Heart left ventricle (tissue), 16 donors: ENCODE measurements around the gene ARFGAP2. TPM values are rescaled to one million over a fixed set of nuclear protein-coding genes. Genes with fewer than 3 reads are reported as not detected.

Source experiments
- ATAC-seq, 4 donors: fragments of 200-7000 bp; cut with Tn5 transposase; one replicate each; pipeline ENCODE4 v1.9.1; 2020 to 2022; ENCODE audit warnings: moderate library complexity in 4 of 4, mild to moderate bottlenecking in 3 of 4, moderate number of reproducible peaks in 1 of 4
- DNase-seq, 5 donors: peaks; one replicate each; pipeline ENCODE4 v3.0.0-alpha.2; 2020
- H3K27ac ChIP-seq, 12 donors: fragments of 200-600 bp; sonication (generic) in 4 of 12; one replicate each; pipeline versions ENCODE4 v1.5.0 to v1.8.0; 2016 to 2022; ENCODE audit warnings: mild to moderate bottlenecking in 2 of 12
- H3K27me3 ChIP-seq, 9 donors: fragments of 200-600 bp; sonication (generic) in 2 of 9; one replicate each; pipeline versions ENCODE4 v1.5.1 to v1.8.0; 2016 to 2022; ENCODE audit warnings: mild to moderate bottlenecking in 3 of 9
- H3K36me3 ChIP-seq, 9 donors: fragments of 200-600 bp; sonication (generic) in 2 of 9; one replicate each; pipeline versions ENCODE4 v1.5.0 to v1.8.0; 2018 to 2022; ENCODE audit warnings: mild to moderate bottlenecking in 2 of 9
- H3K4me1 ChIP-seq, 12 donors: fragments of 200-600 bp; sonication (generic) in 4 of 12; one replicate each; pipeline versions ENCODE4 v1.5.0 to v1.8.0; 2016 to 2022; ENCODE audit warnings: mild to moderate bottlenecking in 3 of 12
- H3K4me3 ChIP-seq, 12 donors: fragments of 200-600 bp; sonication (generic) in 4 of 12; one replicate each; pipeline versions ENCODE4 v1.5.0 to v1.8.0; 2017 to 2022; ENCODE audit warnings: mild to moderate bottlenecking in 9 of 12, moderate library complexity in 4 of 12
- H3K9me3 ChIP-seq, 12 donors: fragments of 200-600 bp; sonication (generic) in 4 of 12; one replicate each; pipeline versions ENCODE4 v1.5.0 to v1.8.0; 2016 to 2022; ENCODE audit warnings: mild to moderate bottlenecking in 1 of 12
- CTCF ChIP-seq, 12 donors: fragments of 200-600 bp; sonication (generic) in 4 of 12; IDR thresholded peaks; one replicate each; pipeline versions ENCODE4 v1.5.0 to v1.8.0; 2018 to 2022; ENCODE audit warnings: antibody characterized with exemption in 12 of 12, mild to moderate bottlenecking in 5 of 12
- POLR2A ChIP-seq, 2 donors: fragments of 450-650 bp; IDR thresholded peaks; one replicate each; pipeline ENCODE4 v1.6.1; 2017; ENCODE audit warnings: antibody characterized with exemption in 2 of 2, mild to moderate bottlenecking in 2 of 2, moderate library complexity in 2 of 2
- WGBS, 4 donors: extraction: QIAGEN DNeasy Blood & Tissue Kit in 2 of 4; methylation state at CpG; one replicate each; pipeline versions ENCODE4 v1.1.5 to v1.1.7; 2013 to 2018; 5-methylcytosine and 5-hydroxymethylcytosine counted together
- intact Hi-C, 10 donors: fragments of 100-400 bp; cut with DNase I; formaldehyde crosslinking; loops; one replicate each; pipeline versions ENCODE4 v1.11.1 to v1.14.2; 2022
- polyA plus RNA-seq, 2 donors: library from polyadenylated mRNA; stranded (reverse); fragments of 200-250 nt; gene quantifications; one replicate each; pipeline ENCODE4 v1.2.3, GENCODE V29; 2013
- total RNA-seq, 9 donors: library from RNA; depleted of rRNA in 2 of 9; stranded (reverse); fragments of >200 nt in 2 of 9; fragmentation: NEBNext Ultra II Directional in 3 of 9; extraction: Animal tissue kit (Norgen Biotek cat#: 25700) in 3 of 9; gene quantifications; one replicate each; pipeline versions ENCODE4 v1.1.0 to v1.2.4, GENCODE V29; 2016 to 2023
- donor health status: ischemic (EF 13 %, LVEDD 7.1; RV severe dilation, severe dysfunction).
- donor health status: healthy with polysubstance abuse.
- donor health status: DM: no; HTN: yes; CAD: no.
- donor health status: DM: no; HTN: no; CAD: no.
- donor health status: ischemic (EF 25% LVEDD 6.9; RV normal size, moderate dysfunction).
- donor health status: ischemic (EF 25% LVEDD 5.7; RV mildly dilated, moderate dysfunction).
- donor health status: healthy.
- donor health status: DM: yes; HTN: yes; CAD: no.
- donor health status: ischemic (EF 35%, LVEDD 5.7; RV mildly dilated, moderate dysfunction).
- donor health status: nonischemic (EF 11% LVEDD 7.7; RV severe dilation, severe dysfunction).
- donor health status: DM: yes; HTN: yes; CAD: no.
- donor health status: PGD.
- donor health status: ischemic (EF 29% LVEDD 5.4; RV normal size, mild dysfunction).
- donor health status: nonischemic (EF 23%, LVEDD 6.1; RV moderate dilation, normal function).

Gene ARFGAP2
- total and polyA plus RNA-seq, 11 donors = 47.5 to 96.1 (median 61.3) TPM

GRCh38 chr11:47220401-47220821 lies 43.7 kb upstream of the ARFGAP2 start:
- H3K27ac ChIP-seq = peak overlapping the region in 4 of 12 donors; percentile 15 to 56 (median 46)
- WGBS, 4 donors = 42 to 61% (median 53%) methylated on average over 1 of the region's 1 CpG
- no peaks in the 10 kb centered on the region for H3K9me3 ChIP-seq
- TF ChIP-seq POLR2A (IDR thresholded peaks at IDR 0.05) = no peak
- no peak for TF ChIP-seq CTCF (IDR thresholded peaks at IDR 0.05)
- no peaks in the 10 kb centered on the region for H3K27me3 ChIP-seq
- H3K4me3 ChIP-seq = no peak overlapping the region
- peak in 1 of 5 donors; percentile 6 for DNase-seq
- H3K4me1 ChIP-seq = peaks cover 3 to 53% (median 16%) of the 10 kb centered on the region in 12 donors
- intact Hi-C loops = no loop called here
- ATAC-seq = peak in 2 of 4 donors; percentile 39 to 48
- H3K36me3 ChIP-seq = peaks cover 0 to 79% (median 45%) of the 10 kb centered on the region in 9 donors

GRCh38 chr11:47216121-47216798 lies 39.6 kb upstream of the ARFGAP2 start:
- Histone ChIP-seq H3K4me3 (peak overlapping the region in 10 of 12 donors; percentile 58 to 81 (median 72)), H3K27ac (peak overlapping the region in 11 of 12 donors; percentile 46 to 97 (median 95)), H3K4me1 (peaks cover 3 to 51% (median 22%) of the 10 kb centered on the region in 12 donors), H3K36me3 (peaks cover 0 to 41% (median 12%) of the 10 kb centered on the region in 9 donors), H3K9me3 (no peaks in the 10 kb centered on the region), H3K27me3 (no peaks in the 10 kb centered on the region)
- no peak for TF ChIP-seq POLR2A (IDR thresholded peaks at IDR 0.05)
- TF ChIP-seq CTCF (IDR thresholded peaks at IDR 0.05) = peak in 1 of 12 donors; percentile 14
- ATAC-seq = peak in 2 of 4 donors; percentile 14 to 40
- intact Hi-C loops = loop anchor here in 3 of 10 donors (5.0 kb wide), 3 partner anchors 34 to 41 kb away; partner anchors contain the start of genes ARFGAP2 (in 1 of the 3) and NR1H3 (in 1 of the 3)
- WGBS, 4 donors = 6 to 9% (median 7%) methylated on average over 9 to 12 of the region's 12 CpGs
- DNase-seq = peak in 3 of 5 donors; percentile 29 to 62 (median 35)

- Histone ChIP-seq H3K9me3 (no peaks in the 10 kb centered on the region), H3K27me3 (no peaks in the 10 kb centered on the region), H3K4me1 (peaks cover 3 to 49% (median 20%) of the 10 kb centered on the region in 12 donors), H3K4me3 (peak overlapping the region; percentile 37 to 81 (median 68)), H3K27ac (peak overlapping the region; percentile 81 to 97 (median 94)), H3K36me3 (peaks cover 0 to 33% (median 8%) of the 10 kb centered on the region in 9 donors)
- DNase-seq (no peak), ATAC-seq (no peak)
- intact Hi-C loops = loop anchor here in 4 of 10 donors (1.0 to 5.0 kb wide), 7 partner anchors 29 to 42 kb away; partner anchors contain the start of genes ARFGAP2 (in 2 of the 4), PACSIN3 (in 2 of the 4) and NR1H3 (in 1 of the 4)
- no peak for TF ChIP-seq CTCF (IDR thresholded peaks at IDR 0.05)
- 11 to 16% (median 14%) methylated on average over 12 to 15 of the region's 15 CpGs for WGBS, 4 donors
Measured at GRCh38 chr11:47215366-47215910, 38.8 kb upstream of the ARFGAP2 start.
